Mesothelial cell of epicardium (in vitro differentiated cells): Measurements from ENCODE around the gene TLE4. TPM values are rescaled to one million over a fixed set of nuclear protein-coding genes. Genes with fewer than 3 reads are reported as not detected.
A peak's percentile ranks its signal among the peaks of the same experiment; 100 is the strongest.
"Not testable (repeated sequence)": the region's sequence is repeated elsewhere in the genome, so short reads cannot be mapped to it uniquely, and the experiment has no call there.

Experiments
- DNase-seq, 2 experiments: peaks; one replicate each; pipeline ENCODE4 v3.0.0; 2021; ENCODE audit warnings: low spot score in 2 of 2; ENCODE audit not compliant: unreplicated experiment in 2 of 2
- H3K27ac Mint-ChIP-seq: 2 replicates; pipeline ENCODE4 v1.8.0; 2021; ENCODE audit warnings: mixed read lengths
- H3K27me3 Mint-ChIP-seq: 2 replicates; pipeline ENCODE4 v1.8.0; 2021; ENCODE audit warnings: low read depth, mixed read lengths
- H3K36me3 Mint-ChIP-seq: 2 replicates; pipeline ENCODE4 v1.8.0; 2021; ENCODE audit warnings: mixed read lengths
- H3K4me1 Mint-ChIP-seq: 2 replicates; pipeline ENCODE4 v1.8.0; 2021; ENCODE audit warnings: mixed read lengths
- H3K4me3 Mint-ChIP-seq: 2 replicates; pipeline ENCODE4 v1.8.0; 2021; ENCODE audit warnings: mild to moderate bottlenecking, moderate library complexity, mixed read lengths
- H3K9me3 Mint-ChIP-seq: 2 replicates; pipeline ENCODE4 v1.8.0; 2021; ENCODE audit warnings: mixed read lengths
- total RNA-seq: library from RNA; stranded (reverse); gene quantifications from 3 replicates; pipeline ENCODE4 v1.2.1, GENCODE V29; 2021
- TF ChIP-seq, protein P1 (sequence below): fragments of 200-600 bp; sonication (generic); IDR thresholded peaks from one replicate; pipeline ENCODE4 v1.5.0; 2021; ENCODE audit warnings: antibody characterized with exemption; ENCODE audit not compliant: unreplicated experiment

Gene TLE4
- total RNA-seq, 1 donor from 2014 or later: 63.6 TPM

DNA sequence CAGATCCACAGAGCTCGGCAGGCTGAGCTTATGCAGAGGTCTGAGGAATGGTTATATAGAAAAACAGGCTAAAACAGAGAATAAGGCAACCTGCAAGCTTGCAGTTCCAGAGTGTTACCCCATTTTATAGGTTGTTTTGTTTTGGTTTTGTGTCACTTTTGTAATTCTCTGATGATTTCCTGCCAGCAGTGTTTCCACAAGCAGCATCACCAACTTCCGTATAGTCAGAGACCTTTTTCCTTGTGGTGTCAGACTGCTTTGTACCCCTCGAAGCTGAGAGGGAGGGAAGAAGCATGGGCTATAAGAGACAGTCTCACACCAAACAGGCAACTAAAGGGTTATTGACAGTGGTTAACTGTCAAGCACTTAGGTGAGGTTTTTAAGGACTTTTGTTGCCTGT lies 61.8 kb downstream of the TLE4 start:
- Mint-ChIP-seq H3K36me3 (peaks cover 10% of the 10 kb centered on the region), H3K9me3 (peaks cover 2% of the 10 kb centered on the region), H3K4me1 (peaks cover 8% of the 10 kb centered on the region), H3K27ac (no peak overlapping the region), H3K4me3 (no peak overlapping the region), H3K27me3 (no peaks in the 10 kb centered on the region)
- DNase-seq: no peak
- TF ChIP-seq, protein P1, sequence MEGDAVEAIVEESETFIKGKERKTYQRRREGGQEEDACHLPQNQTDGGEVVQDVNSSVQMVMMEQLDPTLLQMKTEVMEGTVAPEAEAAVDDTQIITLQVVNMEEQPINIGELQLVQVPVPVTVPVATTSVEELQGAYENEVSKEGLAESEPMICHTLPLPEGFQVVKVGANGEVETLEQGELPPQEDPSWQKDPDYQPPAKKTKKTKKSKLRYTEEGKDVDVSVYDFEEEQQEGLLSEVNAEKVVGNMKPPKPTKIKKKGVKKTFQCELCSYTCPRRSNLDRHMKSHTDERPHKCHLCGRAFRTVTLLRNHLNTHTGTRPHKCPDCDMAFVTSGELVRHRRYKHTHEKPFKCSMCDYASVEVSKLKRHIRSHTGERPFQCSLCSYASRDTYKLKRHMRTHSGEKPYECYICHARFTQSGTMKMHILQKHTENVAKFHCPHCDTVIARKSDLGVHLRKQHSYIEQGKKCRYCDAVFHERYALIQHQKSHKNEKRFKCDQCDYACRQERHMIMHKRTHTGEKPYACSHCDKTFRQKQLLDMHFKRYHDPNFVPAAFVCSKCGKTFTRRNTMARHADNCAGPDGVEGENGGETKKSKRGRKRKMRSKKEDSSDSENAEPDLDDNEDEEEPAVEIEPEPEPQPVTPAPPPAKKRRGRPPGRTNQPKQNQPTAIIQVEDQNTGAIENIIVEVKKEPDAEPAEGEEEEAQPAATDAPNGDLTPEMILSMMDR: no peak

DNA sequence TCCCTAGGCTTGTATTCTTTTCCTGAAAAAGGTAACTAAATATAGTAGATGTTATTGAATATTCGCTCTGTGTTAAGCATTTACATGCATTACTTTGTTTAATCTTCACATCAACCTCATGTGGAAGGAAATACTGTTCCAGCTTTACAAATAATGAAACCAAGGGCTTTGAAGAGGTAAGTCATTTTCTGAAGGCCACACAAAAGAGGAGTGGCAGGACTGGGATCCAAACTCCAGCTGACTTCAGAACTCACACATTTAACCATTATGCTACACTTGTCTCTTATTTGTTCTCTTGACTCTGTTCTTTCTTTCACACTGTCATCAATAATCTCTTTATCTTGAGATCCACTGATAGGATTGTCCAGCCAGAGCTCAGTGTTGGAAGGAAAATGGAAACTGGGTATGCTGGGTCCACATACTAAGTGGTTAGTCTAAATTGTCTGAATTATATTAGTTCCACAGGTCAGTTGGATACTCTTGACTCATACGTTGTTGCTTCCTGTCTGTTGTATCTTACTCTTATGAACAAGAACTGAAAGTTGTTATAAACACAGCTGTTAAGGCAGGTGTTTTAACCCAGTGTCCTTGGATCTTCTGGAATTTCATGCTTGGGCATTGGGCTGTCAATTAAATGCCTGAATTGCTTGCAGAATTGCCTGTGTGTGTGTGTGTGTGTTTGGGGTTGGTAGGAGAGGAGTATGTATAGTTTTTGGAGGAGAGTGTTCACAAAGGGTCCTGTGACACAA lies 65.6 kb downstream of the TLE4 start:
- peaks cover 18% of the 10 kb centered on the region for H3K4me1 Mint-ChIP-seq
- H3K4me3 Mint-ChIP-seq: no peak overlapping the region
- H3K36me3 Mint-ChIP-seq: peaks cover 15% of the 10 kb centered on the region
- DNase-seq: no peak
- H3K27ac Mint-ChIP-seq: no peak overlapping the region
- TF ChIP-seq, protein P1: no peak
- peaks cover 7% of the 10 kb centered on the region for H3K9me3 Mint-ChIP-seq
- H3K27me3 Mint-ChIP-seq: no peaks in the 10 kb centered on the region

DNA sequence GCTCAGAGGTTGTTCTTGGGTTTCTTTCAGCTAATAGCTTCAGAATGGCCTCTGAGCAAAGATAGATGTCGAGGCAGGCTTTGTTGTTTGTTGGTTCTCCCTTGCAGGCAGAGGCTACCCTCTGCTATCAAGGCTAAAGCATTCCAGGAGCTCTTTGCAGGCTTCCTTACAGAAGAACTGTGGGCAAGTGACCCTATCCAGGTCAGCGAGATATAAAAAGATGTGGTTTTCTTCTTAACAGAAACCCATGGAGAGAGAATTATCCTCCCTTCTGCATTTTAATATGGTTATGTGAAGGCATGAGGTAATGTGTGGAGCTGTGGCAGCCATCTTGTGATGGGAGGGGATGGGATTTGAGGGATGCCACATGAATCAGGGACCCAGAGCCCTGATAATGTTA lies 67.0 kb downstream of the TLE4 start:
- Mint-ChIP-seq H3K4me3 (no peak overlapping the region), H3K9me3 (peaks cover 8% of the 10 kb centered on the region), H3K36me3 (peaks cover 20% of the 10 kb centered on the region), H3K27me3 (no peaks in the 10 kb centered on the region), H3K4me1 (peaks cover 13% of the 10 kb centered on the region), H3K27ac (no peak overlapping the region)
- DNase-seq: no peak
- TF ChIP-seq, protein P1: no peak

DNA sequence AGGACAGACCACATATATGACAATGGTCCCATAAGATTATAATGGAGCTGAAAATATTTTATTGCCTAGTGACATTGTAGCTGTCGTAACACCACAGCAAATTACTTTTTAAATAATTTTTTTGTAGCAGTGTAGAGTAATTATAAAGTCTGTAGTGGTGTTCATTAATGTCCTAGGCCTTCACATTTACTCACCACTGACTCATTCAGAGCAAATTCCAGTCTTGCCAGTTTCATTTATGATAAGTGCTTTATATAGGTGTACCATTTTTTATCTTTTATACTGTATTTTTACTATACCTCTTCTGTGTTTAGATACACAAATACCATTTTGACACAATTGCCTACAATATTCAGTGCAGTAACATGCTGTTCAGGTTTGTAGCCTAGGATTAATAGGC lies 67.6 kb downstream of the TLE4 start:
- Mint-ChIP-seq H3K4me3 (no peak overlapping the region), H3K36me3 (peaks cover 26% of the 10 kb centered on the region), H3K9me3 (peaks cover 14% of the 10 kb centered on the region), H3K4me1 (peaks cover 13% of the 10 kb centered on the region), H3K27me3 (no peaks in the 10 kb centered on the region), H3K27ac (no peak overlapping the region)
- DNase-seq: no peak
- TF ChIP-seq, protein P1: no peak

DNA sequence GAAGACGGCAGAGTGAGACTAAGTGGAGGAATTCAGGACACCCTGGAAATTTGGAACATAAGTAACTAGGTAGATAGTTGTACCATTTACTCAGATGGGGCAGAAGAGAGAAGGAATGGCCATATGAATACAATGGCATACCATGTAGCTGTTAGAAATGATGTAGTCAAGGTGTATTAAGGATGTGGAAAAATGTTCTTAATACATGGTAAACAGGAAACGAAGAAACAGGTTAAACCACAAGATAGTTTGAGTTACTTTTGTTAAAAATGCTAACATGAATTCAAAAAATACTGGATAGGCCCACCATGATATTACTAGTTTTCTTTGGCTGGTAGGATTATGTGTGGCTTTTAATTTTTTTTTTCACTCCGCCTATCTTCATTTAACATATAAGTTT lies 68.3 kb downstream of the TLE4 start:
- H3K4me1 Mint-ChIP-seq: peaks cover 13% of the 10 kb centered on the region
- H3K27me3 Mint-ChIP-seq, H3K4me3 Mint-ChIP-seq, DNase-seq, H3K27ac Mint-ChIP-seq: not testable (repeated sequence)
- peaks cover 19% of the 10 kb centered on the region for H3K9me3 Mint-ChIP-seq
- H3K36me3 Mint-ChIP-seq: peaks cover 33% of the 10 kb centered on the region

DNA sequence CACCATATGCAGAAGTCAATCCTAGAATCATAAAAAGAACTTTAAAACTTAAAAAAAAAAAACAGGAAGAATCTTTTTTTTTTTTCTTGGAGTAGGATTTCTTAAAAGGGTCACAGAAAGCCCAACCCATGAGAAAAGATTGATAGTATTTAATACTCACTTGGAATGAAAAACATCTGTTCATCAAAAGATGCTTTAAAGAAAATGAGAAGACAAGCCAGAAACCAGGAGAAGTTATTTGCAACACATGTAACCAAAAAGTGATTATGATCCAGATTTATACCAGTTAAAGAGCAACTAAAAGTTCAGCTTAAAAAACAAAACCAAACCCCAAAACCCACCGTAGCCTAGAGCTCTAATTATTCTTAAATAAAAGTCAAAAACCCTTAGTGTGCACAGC lies 69.3 kb downstream of the TLE4 start:
- H3K4me1 Mint-ChIP-seq: peaks cover 15% of the 10 kb centered on the region
- TF ChIP-seq, protein P1: no peak
- no peak overlapping the region for H3K4me3 Mint-ChIP-seq
- no peak for DNase-seq
- H3K36me3 Mint-ChIP-seq: peaks cover 32% of the 10 kb centered on the region
- H3K27ac Mint-ChIP-seq: peak overlapping the region; percentile 23
- H3K9me3 Mint-ChIP-seq: peaks cover 21% of the 10 kb centered on the region
- no peaks in the 10 kb centered on the region for H3K27me3 Mint-ChIP-seq
